Measurements from ENCODE around the gene ACAA2.

DNA sequence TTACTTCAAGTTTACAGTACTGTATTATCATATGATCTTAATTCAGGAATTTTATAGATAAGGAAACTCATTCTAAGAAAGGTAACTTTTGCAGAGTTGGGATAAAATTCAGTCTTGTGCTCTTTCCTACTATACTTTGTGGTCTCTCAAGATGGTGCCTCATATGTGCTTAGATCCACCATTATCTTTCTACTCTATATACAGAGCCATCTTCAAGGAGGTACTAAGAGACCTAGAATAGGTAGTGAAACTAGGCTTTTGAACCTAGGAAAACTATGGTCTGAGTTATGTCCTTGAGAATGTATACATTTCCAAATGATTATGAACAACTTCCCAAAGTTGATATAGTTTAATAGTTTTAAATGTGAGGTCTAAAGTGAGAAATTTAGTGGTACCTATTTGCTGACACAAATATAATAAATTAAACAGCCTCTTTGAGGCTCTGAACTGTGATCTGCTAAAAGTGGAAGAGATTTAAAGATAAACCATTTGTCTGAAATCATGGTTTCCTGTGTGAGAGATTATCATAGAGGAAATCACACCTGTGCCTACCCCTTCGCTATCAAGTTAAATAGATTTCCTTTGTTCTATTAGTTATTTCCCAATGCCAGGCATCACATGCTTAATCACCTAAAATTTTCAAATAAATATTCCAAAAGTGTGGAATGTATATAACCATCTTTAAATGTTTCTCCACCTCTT lies 27.2 kb downstream of the ACAA2 start:
- TF ChIP-seq, protein P1, sequence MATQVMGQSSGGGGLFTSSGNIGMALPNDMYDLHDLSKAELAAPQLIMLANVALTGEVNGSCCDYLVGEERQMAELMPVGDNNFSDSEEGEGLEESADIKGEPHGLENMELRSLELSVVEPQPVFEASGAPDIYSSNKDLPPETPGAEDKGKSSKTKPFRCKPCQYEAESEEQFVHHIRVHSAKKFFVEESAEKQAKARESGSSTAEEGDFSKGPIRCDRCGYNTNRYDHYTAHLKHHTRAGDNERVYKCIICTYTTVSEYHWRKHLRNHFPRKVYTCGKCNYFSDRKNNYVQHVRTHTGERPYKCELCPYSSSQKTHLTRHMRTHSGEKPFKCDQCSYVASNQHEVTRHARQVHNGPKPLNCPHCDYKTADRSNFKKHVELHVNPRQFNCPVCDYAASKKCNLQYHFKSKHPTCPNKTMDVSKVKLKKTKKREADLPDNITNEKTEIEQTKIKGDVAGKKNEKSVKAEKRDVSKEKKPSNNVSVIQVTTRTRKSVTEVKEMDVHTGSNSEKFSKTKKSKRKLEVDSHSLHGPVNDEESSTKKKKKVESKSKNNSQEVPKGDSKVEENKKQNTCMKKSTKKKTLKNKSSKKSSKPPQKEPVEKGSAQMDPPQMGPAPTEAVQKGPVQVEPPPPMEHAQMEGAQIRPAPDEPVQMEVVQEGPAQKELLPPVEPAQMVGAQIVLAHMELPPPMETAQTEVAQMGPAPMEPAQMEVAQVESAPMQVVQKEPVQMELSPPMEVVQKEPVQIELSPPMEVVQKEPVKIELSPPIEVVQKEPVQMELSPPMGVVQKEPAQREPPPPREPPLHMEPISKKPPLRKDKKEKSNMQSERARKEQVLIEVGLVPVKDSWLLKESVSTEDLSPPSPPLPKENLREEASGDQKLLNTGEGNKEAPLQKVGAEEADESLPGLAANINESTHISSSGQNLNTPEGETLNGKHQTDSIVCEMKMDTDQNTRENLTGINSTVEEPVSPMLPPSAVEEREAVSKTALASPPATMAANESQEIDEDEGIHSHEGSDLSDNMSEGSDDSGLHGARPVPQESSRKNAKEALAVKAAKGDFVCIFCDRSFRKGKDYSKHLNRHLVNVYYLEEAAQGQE (IDR thresholded peaks at IDR 0.05; ENCODE audit: low read depth): no peak
- TF ChIP-seq, protein P2, sequence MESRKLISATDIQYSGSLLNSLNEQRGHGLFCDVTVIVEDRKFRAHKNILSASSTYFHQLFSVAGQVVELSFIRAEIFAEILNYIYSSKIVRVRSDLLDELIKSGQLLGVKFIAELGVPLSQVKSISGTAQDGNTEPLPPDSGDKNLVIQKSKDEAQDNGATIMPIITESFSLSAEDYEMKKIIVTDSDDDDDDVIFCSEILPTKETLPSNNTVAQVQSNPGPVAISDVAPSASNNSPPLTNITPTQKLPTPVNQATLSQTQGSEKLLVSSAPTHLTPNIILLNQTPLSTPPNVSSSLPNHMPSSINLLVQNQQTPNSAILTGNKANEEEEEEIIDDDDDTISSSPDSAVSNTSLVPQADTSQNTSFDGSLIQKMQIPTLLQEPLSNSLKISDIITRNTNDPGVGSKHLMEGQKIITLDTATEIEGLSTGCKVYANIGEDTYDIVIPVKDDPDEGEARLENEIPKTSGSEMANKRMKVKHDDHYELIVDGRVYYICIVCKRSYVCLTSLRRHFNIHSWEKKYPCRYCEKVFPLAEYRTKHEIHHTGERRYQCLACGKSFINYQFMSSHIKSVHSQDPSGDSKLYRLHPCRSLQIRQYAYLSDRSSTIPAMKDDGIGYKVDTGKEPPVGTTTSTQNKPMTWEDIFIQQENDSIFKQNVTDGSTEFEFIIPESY (IDR thresholded peaks at IDR 0.05; ENCODE audit: extremely low read depth, insufficient replicate concordance, low read length): no peak
- TF ChIP-seq, protein P3, sequence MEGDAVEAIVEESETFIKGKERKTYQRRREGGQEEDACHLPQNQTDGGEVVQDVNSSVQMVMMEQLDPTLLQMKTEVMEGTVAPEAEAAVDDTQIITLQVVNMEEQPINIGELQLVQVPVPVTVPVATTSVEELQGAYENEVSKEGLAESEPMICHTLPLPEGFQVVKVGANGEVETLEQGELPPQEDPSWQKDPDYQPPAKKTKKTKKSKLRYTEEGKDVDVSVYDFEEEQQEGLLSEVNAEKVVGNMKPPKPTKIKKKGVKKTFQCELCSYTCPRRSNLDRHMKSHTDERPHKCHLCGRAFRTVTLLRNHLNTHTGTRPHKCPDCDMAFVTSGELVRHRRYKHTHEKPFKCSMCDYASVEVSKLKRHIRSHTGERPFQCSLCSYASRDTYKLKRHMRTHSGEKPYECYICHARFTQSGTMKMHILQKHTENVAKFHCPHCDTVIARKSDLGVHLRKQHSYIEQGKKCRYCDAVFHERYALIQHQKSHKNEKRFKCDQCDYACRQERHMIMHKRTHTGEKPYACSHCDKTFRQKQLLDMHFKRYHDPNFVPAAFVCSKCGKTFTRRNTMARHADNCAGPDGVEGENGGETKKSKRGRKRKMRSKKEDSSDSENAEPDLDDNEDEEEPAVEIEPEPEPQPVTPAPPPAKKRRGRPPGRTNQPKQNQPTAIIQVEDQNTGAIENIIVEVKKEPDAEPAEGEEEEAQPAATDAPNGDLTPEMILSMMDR (IDR thresholded peaks at IDR 0.05 in 2 of 3, conservative IDR thresholded peaks at IDR 0.05 in 1 of 3; ENCODE audit: borderline replicate concordance in 1 of 3, insufficient read depth in 1 of 3, low read depth in 2 of 3, low read length in 2 of 3): no peak
- TF ChIP-seq POLR2A (IDR thresholded peaks at IDR 0.05; ENCODE audit: borderline replicate concordance, extremely low read depth, insufficient read depth, insufficient read length): no peak
- no peak for TF ChIP-seq POLR2AphosphoS5 (IDR thresholded peaks at IDR 0.05; ENCODE audit: low read depth, low read length)
- TF ChIP-seq JUND (IDR thresholded peaks at IDR 0.05): no peak
- TF ChIP-seq EZH2phosphoT487 (IDR thresholded peaks at IDR 0.05; ENCODE audit: borderline replicate concordance): no peak
- TF ChIP-seq RAD21 (IDR thresholded peaks at IDR 0.05; ENCODE audit: low read depth): no peak
- no peak for TF ChIP-seq CEBPB (IDR thresholded peaks at IDR 0.05; ENCODE audit: low read depth)
- TF ChIP-seq, protein P4, sequence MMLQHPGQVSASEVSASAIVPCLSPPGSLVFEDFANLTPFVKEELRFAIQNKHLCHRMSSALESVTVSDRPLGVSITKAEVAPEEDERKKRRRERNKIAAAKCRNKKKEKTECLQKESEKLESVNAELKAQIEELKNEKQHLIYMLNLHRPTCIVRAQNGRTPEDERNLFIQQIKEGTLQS (IDR thresholded peaks at IDR 0.05): no peak
- TF ChIP-seq SIN3A (IDR thresholded peaks at IDR 0.05; ENCODE audit: low read depth): no peak
- no peak for TF ChIP-seq EGR1 (IDR thresholded peaks at IDR 0.05; ENCODE audit: low read depth)
- no peak for TF ChIP-seq EZH2 (IDR thresholded peaks at IDR 0.05)
